HAP-1 (cell line): ENCODE data around the gene HLA-DRB1.
"Not testable (repeated sequence)": the region's sequence is repeated elsewhere in the genome, so short reads cannot be mapped to it uniquely, and the experiment has no call there.

ENCODE experiments used
- DNase-seq, 2 experiments: peaks; one replicate each; pipeline ENCODE4 v3.0.0-alpha.2; 2016 to 2020; ENCODE audit warnings: low spot score in 2 of 2
- H3K27me3 ChIP-seq: fragments of 250-450 bp; sonication (Bioruptor Pico); 2 replicates; pipeline ENCODE4 v1.5.1; 2020; ENCODE audit warnings: low read depth, mild to moderate bottlenecking, moderate library complexity
- H3K36me3 ChIP-seq: fragments of 250-450 bp; sonication (Bioruptor Pico); replicated peaks from 2 replicates; pipeline ENCODE4 v1.5.1; 2020; ENCODE audit warnings: mild to moderate bottlenecking
- H3K4me1 ChIP-seq: fragments of 250-450 bp; sonication (Bioruptor Pico); 2 replicates; pipeline ENCODE4 v1.5.1; 2020; ENCODE audit warnings: mild to moderate bottlenecking
- H3K4me3 ChIP-seq: fragments of 250-450 bp; sonication (Bioruptor Pico); 2 replicates; pipeline ENCODE4 v1.5.1; 2020; ENCODE audit warnings: mild to moderate bottlenecking, moderate library complexity
- H3K9me3 ChIP-seq: fragments of 250-450 bp; sonication (Bioruptor Pico); 2 replicates; pipeline ENCODE4 v1.5.1; 2020; ENCODE audit warnings: mild to moderate bottlenecking, moderate library complexity
- in situ Hi-C: fragments of 300-500 bp; cut with MboI; formaldehyde crosslinking; loops from 3 replicates; pipeline ENCODE4 v1.14.3; 2020; ENCODE audit warnings: low sequenced_read_pairs, inconsistent platforms, mixed read lengths

The HLA-DRB1 gene

DNA sequence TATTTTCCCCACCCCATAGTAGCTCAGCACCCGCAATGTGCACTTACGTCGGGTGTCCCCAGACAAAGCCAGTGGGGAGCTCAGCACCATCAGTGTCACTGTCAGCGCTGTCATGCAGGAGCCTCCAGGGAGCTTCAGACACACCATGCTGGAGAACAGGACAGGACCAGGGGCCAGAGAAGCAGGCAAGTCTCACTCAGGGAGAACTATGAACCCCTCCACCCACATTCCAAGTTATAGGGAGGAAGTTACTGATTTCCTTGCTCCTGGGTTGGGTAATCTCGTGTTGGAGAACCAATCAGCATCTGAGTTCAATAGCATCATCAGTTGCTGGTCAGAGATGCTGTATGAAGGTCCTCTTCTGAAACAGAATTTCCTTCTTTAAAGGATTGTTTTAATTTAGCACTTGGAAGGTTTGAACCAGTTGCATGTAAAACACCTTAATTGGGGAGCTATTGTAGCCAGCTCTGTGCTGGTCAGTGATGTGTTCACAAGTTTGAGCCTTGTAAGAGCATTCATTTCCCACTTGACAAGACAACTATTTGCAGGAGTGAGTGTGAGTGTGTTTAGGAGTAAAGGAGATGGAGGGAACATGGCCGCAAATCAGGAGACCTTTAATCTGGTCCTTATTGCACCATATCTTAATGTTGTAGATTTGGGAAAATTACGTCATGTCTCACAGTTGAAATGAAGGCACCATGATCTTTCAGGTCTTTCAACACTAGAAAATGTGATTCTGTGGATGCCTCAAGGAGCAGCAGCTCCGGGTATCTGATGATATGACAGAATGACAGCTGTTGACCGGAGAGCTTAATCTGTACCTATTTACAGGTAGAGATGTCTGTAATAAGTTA, at the start of gene HLA-DRB1:
TSS of gene HLA-DRB1 (minus strand) at position 253 of the 854 bp plus-strand sequence. CDS start at position 147, 106 bp downstream.
- no peaks in the 10 kb centered on the region for H3K27me3 ChIP-seq
- in situ Hi-C loops: loop anchor here (5.0 to 25.0 kb wide), 2 partner anchors 63 to 103 kb away; no protein-coding TSS in a partner anchor
- no peak within 1 kb of the TSS for H3K4me3 ChIP-seq
- no peaks in the 10 kb centered on the region for H3K36me3 ChIP-seq
- no peaks in the 10 kb centered on the region for H3K4me1 ChIP-seq
- no peaks in the 10 kb centered on the region for H3K9me3 ChIP-seq
- DNase-seq: no peak

DNA sequence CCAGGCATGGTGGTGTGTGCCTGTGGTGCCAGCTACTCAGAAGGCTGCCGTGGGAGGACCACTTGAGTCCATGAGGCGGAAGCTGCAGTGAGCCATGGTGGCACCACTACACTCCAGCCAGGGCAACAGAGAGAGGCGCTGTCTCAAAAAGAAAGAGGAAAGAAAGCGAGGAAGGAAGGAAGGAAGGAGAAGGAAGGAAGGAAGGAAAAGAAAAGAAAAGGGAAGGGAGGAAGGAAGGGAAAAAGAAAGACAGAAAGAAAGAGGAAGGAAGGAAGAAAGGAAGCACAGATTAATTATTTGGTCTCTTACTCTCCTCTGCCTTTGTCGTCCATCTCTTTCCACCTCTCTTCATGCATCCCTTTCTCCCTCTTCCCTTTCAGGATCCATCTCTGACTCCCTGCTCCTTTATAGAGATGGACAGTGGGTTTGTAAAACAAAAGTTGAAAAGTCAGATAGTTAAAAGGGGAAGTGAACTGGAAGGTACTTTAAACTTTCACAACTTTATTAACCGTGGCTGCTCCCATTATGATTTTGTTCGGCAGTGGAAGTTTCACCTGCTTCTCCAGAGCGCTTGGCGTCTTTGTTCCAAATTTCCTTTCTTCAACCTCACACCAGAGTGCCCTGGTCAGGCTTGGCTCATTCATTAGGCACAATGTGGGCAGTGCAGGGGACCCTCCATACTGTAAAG, 49.0 kb upstream of the HLA-DRB1 start:
- H3K36me3 ChIP-seq: no peaks in the 10 kb centered on the region
- no peaks in the 10 kb centered on the region for H3K27me3 ChIP-seq
- H3K4me1 ChIP-seq: no peaks in the 10 kb centered on the region
- in situ Hi-C loops: no loop called here
- no peak overlapping the region for H3K4me3 ChIP-seq
- H3K9me3 ChIP-seq: no peaks in the 10 kb centered on the region
- DNase-seq: no peak

DNA sequence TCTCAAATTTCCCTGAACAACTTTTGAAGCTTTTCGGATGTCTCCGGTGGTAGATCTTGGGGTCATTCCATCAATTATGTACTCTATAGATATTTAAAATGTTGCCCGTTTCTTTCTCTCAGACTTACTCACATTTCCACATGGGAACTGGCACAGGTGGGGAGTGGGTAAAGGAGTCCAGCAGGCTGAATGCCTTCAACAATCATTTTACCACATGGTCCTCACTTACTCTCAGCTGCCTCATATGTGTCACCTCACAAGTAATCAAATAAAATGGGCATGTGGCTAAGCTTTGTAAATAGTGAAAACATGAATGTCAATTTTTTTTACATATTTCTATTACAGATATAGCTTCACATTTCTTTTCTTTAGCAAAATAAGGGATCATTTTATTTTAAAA, 48.2 kb upstream of the HLA-DRB1 start:
- Histone ChIP-seq H3K9me3 (no peaks in the 10 kb centered on the region), H3K4me3 (no peak overlapping the region), H3K27me3 (no peaks in the 10 kb centered on the region), H3K4me1 (no peaks in the 10 kb centered on the region), H3K36me3 (no peaks in the 10 kb centered on the region)
- DNase-seq: no peak
- in situ Hi-C loops: no loop called here

DNA sequence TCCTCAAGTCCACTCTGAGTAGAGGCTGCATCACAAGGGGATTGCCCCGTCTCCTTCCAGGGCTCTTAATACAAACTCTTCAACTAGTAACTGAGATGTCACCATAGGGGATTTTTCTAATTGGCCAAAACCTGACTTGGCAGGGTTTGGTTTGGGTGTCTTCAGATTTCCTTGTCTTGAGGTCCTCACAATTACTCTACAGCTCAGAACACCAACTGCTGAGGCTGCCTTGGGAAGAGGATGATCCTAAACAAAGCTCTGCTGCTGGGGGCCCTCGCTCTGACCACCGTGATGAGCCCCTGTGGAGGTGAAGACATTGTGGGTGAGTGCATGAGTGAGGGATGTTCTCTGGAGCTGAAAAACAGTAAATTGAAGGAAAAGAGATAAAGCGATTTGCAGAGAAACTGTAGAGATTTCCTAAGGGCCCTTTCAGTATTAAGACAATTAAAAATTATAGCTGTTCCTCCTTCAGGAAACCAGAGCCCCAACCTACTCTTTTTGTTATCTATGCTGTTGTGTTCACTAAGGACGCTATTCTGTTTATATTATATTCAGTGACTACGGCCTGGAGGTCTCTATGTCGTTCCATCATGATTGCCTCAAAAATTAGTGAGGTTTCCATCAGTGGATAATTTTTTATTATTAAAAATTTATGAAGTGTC, 47.7 kb upstream of the HLA-DRB1 start, which contains the start of gene HLA-DQA1:
TSS of gene HLA-DQA1 (plus strand) at position 188 of the 662 bp plus-strand sequence. CDS start at position 241, 53 bp downstream.
- Histone ChIP-seq H3K4me1 (no peaks in the 10 kb centered on the region), H3K9me3 (no peaks in the 10 kb centered on the region), H3K27me3 (no peaks in the 10 kb centered on the region), H3K36me3 (no peaks in the 10 kb centered on the region), H3K4me3 (no peak within 1 kb of the TSS)
- in situ Hi-C loops: no loop called here
- no peak for DNase-seq

DNA sequence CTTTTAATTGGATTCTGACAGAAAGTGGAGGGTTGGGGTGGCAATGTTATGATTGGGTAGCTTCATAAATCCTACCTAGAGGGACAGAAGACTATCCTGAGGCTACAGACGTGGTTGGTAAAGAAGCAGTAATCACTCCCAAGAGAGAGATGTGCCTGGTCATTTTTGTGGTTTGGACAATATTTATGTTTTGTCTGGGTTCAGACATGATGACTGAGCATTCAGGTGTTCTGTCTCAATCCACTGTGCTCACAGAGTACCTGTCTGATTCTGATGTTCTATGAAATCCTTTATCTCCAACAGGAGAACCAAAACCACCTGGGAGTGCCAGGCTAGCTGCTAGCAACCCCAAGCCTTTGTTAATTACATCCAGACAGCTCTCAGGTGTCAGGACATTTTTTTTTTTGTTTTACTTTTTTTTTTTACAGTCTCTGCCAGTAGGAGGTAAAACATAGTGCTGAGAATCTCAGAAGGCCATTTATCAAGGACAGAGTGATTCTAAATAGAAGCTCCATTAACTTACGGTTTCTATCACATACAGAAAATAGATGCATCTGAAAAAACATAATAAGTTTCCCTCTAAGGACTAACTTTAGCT, 46.0 kb upstream of the HLA-DRB1 start:
- Histone ChIP-seq H3K27me3 (no peaks in the 10 kb centered on the region), H3K36me3 (no peaks in the 10 kb centered on the region), H3K4me3 (no peak overlapping the region), H3K4me1 (no peaks in the 10 kb centered on the region), H3K9me3 (no peaks in the 10 kb centered on the region)
- DNase-seq: no peak
- in situ Hi-C loops: no loop called here

DNA sequence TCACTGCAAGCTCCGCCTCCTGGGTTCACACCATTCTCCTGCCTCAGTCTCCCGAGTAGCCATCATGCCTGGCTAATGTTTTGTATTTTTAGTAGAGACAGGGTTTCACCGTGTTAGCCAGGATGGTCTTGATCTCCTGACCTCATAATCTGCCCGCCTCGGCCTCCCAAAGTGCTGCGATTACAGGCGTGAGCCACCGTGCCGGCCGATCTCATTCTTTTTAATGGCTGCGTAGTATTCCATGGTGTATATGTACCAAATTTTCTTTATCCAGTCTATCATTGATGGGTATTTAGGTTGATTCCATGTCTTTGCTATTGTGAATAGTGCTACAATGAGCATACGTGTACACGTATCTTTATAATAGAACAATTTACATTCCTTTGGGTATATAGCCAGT, 40.1 kb upstream of the HLA-DRB1 start:
- DNase-seq, H3K4me3 ChIP-seq, in situ Hi-C loops, H3K27me3 ChIP-seq, H3K36me3 ChIP-seq, H3K4me1 ChIP-seq, H3K9me3 ChIP-seq: not testable (repeated sequence)

DNA sequence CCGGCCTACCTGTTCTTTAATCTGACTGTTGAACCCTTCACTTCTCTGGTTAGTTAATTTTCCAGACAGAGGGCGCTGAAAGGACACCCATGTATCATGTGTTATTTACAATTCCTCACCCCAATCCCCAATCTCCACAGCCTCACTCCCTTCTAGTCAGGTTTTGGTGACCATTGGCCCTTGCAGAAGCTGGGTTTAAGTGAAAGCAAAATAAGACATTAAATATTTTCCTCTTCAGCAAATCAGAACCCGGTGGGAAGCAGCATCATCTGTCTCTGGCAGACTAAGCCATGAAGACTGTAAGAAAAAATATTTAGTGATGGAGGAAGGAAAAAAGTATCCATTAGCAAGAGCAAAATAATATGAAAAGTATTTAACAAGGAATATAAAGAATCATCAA, 38.2 kb upstream of the HLA-DRB1 start:
- DNase-seq: no peak
- Histone ChIP-seq H3K9me3 (no peaks in the 10 kb centered on the region), H3K36me3 (no peaks in the 10 kb centered on the region), H3K27me3 (no peaks in the 10 kb centered on the region), H3K4me1 (no peaks in the 10 kb centered on the region), H3K4me3 (no peak overlapping the region)
- in situ Hi-C loops: no loop called here

DNA sequence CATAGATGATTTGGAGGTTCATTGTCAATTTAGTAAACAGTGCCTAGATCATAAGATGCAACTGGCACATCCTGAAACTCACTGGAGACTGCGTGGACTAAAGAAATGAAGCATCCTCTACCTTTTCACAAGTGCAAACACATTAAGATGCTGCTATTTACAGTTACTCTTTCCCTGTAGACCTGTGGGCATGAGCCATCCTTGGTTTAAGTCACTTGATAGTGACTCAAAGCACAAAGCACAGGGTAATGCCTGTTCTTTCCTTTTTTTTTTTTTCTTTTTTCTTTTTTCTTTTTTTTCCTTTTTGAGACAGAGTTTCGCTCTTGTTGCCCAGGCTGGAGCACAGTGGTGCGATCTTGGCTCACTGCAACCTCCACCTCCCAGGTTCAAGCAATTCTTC, 37.6 kb upstream of the HLA-DRB1 start:
- in situ Hi-C loops: no loop called here
- no peak for DNase-seq

DNA sequence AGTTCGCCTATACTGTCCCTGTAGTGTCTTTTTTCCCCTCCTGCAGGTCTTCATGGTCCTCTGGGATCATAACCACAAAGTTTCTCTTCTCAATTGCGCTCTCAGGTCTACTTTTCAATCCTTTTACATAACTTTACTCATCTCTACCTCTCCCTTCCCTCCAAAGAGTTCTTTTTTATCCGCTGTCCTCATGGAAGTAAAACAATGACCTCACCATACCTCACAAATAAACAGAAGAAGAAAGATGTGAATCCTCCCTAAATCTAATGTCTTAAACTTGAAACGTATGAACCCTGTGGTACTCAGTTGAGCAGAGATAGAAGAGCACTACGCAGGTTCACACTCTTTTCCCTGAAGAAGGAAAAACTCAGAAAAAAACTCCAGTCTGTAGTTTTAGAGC, 35.5 kb upstream of the HLA-DRB1 start:
- H3K36me3 ChIP-seq: no peaks in the 10 kb centered on the region
- DNase-seq: no peak
- no peaks in the 10 kb centered on the region for H3K9me3 ChIP-seq
- no peak overlapping the region for H3K4me3 ChIP-seq
- no peaks in the 10 kb centered on the region for H3K27me3 ChIP-seq
- in situ Hi-C loops: no loop called here
- H3K4me1 ChIP-seq: no peaks in the 10 kb centered on the region

More for the DNA sequence above, 37.6 kb upstream of the HLA-DRB1 start:
- Histone ChIP-seq H3K4me1 (no peaks in the 10 kb centered on the region), H3K4me3 (no peak overlapping the region), H3K36me3 (no peaks in the 10 kb centered on the region), H3K27me3 (no peaks in the 10 kb centered on the region), H3K9me3 (no peaks in the 10 kb centered on the region)

DNA sequence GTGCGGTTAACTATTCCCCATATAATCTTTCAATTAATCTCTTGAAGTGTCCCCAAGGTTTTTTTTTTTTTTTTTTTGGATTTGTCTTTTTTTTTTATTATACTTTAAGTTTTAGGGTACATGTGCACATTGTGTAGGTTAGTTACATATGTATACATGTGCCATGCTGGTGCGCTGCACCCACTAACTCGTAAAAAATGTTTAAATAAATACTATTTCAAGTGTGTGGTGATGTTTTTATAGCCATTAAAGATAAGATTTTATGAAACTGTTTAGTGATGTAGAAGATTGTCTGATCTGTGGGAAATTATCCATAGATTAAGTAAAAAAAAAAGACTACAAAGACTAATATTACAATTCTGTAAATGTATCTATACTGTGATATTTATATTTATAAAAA, 34.9 kb upstream of the HLA-DRB1 start:
- Histone ChIP-seq H3K36me3 (no peaks in the 10 kb centered on the region), H3K4me3 (no peak overlapping the region), H3K4me1 (no peaks in the 10 kb centered on the region), H3K27me3 (no peaks in the 10 kb centered on the region), H3K9me3 (no peaks in the 10 kb centered on the region)
- DNase-seq: no peak
- in situ Hi-C loops: no loop called here

DNA sequence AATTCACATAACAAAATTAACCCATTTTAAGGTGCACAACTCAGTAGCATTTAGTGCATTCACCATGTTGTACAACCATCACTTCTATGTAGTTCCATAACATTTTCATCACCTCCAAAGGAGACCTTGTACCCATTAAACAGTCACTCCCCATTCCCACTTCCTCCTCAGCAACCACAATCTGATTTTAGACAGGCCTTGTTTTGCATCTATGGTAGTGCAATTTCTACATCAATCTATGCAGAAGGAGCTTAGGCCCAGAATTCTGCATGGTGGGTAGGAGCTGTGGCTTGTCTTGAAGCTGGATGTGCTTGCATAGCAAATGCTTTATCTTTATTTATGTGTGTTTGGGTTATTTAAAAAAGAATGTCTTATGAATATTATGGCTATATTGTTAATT, 34.0 kb upstream of the HLA-DRB1 start:
- Histone ChIP-seq H3K4me1 (no peaks in the 10 kb centered on the region), H3K9me3 (no peaks in the 10 kb centered on the region), H3K36me3 (no peaks in the 10 kb centered on the region), H3K4me3 (no peak overlapping the region), H3K27me3 (no peaks in the 10 kb centered on the region)
- in situ Hi-C loops: no loop called here
- no peak for DNase-seq

DNA sequence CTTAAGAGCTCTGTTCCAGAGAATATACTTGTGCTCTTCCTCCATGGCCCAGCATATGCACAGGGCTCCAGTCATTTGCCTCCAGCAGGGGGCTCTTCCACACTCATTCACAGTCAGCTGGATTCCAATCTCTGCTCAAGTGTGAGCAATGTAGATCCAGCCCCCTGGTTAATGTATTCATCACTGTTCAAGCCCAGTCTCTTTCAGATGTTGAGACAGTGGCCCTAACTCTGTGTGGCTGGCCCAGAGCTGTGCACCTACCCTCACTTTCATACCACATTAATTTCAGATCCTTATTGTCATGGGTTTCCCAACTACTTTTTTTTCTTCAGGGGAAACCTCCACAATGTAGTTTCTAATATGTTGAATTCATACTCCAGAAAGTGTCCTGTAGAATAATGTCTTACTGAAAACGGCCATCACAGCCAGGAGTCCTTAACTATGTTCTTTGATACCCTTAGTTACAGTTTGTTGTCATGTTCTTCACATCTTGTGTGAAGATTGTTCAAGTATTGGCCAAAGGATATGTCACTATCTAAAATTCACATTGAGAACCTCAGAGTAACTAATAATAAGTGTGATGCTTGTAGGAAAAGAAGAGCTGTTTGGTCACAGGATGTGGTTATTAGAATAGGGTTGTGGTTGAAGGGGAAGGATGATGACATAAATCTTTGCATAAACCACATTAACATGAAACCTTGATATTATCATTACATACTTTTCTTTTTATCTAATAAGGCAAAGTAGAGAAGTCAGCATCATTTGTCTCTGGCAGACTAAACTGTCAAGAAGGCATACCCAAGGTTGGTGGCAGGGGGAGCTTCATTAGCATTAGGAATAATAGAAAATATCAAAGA, 33.1 kb upstream of the HLA-DRB1 start:
- in situ Hi-C loops: no loop called here
- H3K9me3 ChIP-seq: no peaks in the 10 kb centered on the region
- no peak for DNase-seq
- no peaks in the 10 kb centered on the region for H3K4me1 ChIP-seq
- H3K4me3 ChIP-seq: no peak overlapping the region
- H3K36me3 ChIP-seq: no peaks in the 10 kb centered on the region
- H3K27me3 ChIP-seq: no peaks in the 10 kb centered on the region

DNA sequence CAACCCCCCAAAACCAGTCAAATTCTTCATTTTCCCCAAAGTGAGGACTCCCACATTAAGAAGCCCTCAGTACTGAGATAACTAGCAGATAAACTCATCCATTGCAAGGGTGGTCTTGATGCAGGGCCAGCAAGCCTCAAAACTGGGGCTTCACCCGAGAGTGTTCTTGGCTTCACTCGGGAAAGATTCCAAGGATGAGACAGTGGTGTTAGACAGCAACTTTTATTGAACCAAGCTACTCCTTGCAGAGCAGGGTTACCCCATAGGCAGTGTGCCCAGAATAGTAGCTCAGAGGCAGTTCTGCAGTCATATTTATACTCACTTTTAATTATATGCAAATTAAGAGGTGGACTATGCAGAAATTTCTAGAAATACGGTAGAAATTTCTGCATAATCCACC, 31.7 kb upstream of the HLA-DRB1 start:
- H3K9me3 ChIP-seq: no peaks in the 10 kb centered on the region
- no peak overlapping the region for H3K4me3 ChIP-seq
- no peaks in the 10 kb centered on the region for H3K27me3 ChIP-seq
- in situ Hi-C loops: no loop called here
- DNase-seq: no peak
- no peaks in the 10 kb centered on the region for H3K36me3 ChIP-seq
- H3K4me1 ChIP-seq: no peaks in the 10 kb centered on the region
